H1 (cell line): ENCODE data around the gene SCGB1D2. TPM values are rescaled to one million over a fixed set of nuclear protein-coding genes. Genes with fewer than 3 reads are reported as not detected.
"Not testable (repeated sequence)": the region's sequence is repeated elsewhere in the genome, so short reads cannot be mapped to it uniquely, and the experiment has no call there.

Source experiments
- CTCF ChIA-PET: fragments of 300-600 bp; sonication (Branson Sonifier 250); formaldehyde crosslinking; loops from one replicate; lab custom pipeline; 2021; ENCODE audit not compliant: partially characterized antibody; lab: Charles Lee
- POLR2A ChIA-PET: fragments of 300-600 bp; sonication (Branson Sonifier 250); formaldehyde crosslinking; loops from one replicate; lab custom pipeline; 2021; ENCODE audit warnings: inconsistent platforms; ENCODE audit not compliant: partially characterized antibody; lab: Charles Lee
- DNase-seq, 2 experiments: peaks; one replicate each; pipeline versions ENCODE4 v3.0.0 to v3.0.0-alpha.2; 2010 to 2022; ENCODE audit warnings: low spot score in 2 of 2, low read depth in 1 of 2, mixed read lengths in 1 of 2
- FAIRE-seq: peaks from 2 replicates; lab custom pipeline; 2011; peaks lifted over from hg19 to GRCh38; lab: Jason Lieb, UNC
- H2AFZ ChIP-seq: 2 replicates; pipeline ENCODE4 v1.8.1; 2012; ENCODE audit warnings: low read length, inconsistent platforms
- H2AK5ac ChIP-seq: 2 replicates; pipeline ENCODE4 v1.6.1; 2013; ENCODE audit warnings: low read depth, low read length
- H2BK120ac ChIP-seq: replicated peaks from 2 replicates; pipeline ENCODE3; 2013; ENCODE audit warnings: low read depth, low read length, inconsistent platforms
- H2BK12ac ChIP-seq: 2 replicates; pipeline ENCODE4 v1.6.1; 2013; ENCODE audit warnings: low read depth, low read length
- H2BK15ac ChIP-seq: 2 replicates; pipeline ENCODE4 v1.6.1; 2013; ENCODE audit warnings: low read length
- H2BK20ac ChIP-seq: 2 replicates; pipeline ENCODE4 v1.6.1; 2013; ENCODE audit warnings: low read length
- H2BK5ac ChIP-seq: 2 replicates; pipeline ENCODE4 v1.6.1; 2013; ENCODE audit warnings: low read depth, low read length
- H3K14ac ChIP-seq: 2 replicates; pipeline ENCODE4 v1.6.1; 2013; ENCODE audit warnings: inconsistent platforms; ENCODE audit not compliant: insufficient read length
- H3K18ac ChIP-seq: 2 replicates; pipeline ENCODE4 v1.6.1; 2013; ENCODE audit warnings: low read length; ENCODE audit errors: extremely low read depth
- H3K23ac ChIP-seq: 2 replicates; pipeline ENCODE4 v1.6.1; 2013; ENCODE audit warnings: inconsistent platforms; ENCODE audit not compliant: insufficient read length
- H3K23me2 ChIP-seq: 2 replicates; pipeline ENCODE4 v1.6.1; 2013; ENCODE audit warnings: low read depth, low read length
- H3K27ac ChIP-seq: 2 replicates; pipeline ENCODE4 v1.6.1; 2011; ENCODE audit warnings: low read depth, low read length, inconsistent platforms
- H3K27me3 ChIP-seq, 4 experiments: replicated peaks in 1 of 4; 1 replicate in 1 of 4; 2 replicates in 3 of 4; pipeline versions ENCODE4 v1.6.1 to v1.8.1; 2011 to 2013; ENCODE audit warnings: low read length in 3 of 4, mild to moderate bottlenecking in 3 of 4, inconsistent platforms in 2 of 4, mixed read lengths in 2 of 4, moderate library complexity in 1 of 4; ENCODE audit not compliant: control insufficient read depth in 3 of 4, insufficient read depth in 3 of 4; ENCODE audit errors: extremely low read depth in 1 of 4
- H3K36me3 ChIP-seq, 4 experiments: 2 replicates each; pipeline versions ENCODE4 v1.6.1 to v1.8.1; 2011 to 2013; ENCODE audit warnings: mild to moderate bottlenecking in 4 of 4, low read length in 3 of 4, moderate library complexity in 2 of 4, control low read depth in 1 of 4, inconsistent platforms in 1 of 4; ENCODE audit not compliant: insufficient read depth in 4 of 4, control insufficient read depth in 2 of 4
- H3K4ac ChIP-seq: replicated peaks from 2 replicates; pipeline ENCODE3; 2013; ENCODE audit warnings: low read length, low read depth, mixed read lengths, inconsistent platforms; ENCODE audit not compliant: insufficient read length
- H3K4me1 ChIP-seq, 4 experiments: replicated peaks in 1 of 4; 1 replicate in 1 of 4; 2 replicates in 3 of 4; pipeline versions ENCODE4 v1.6.1 to v1.8.1; 2011 to 2013; ENCODE audit warnings: low read length in 3 of 4, inconsistent platforms in 2 of 4, mixed read lengths in 1 of 4; ENCODE audit not compliant: insufficient read depth in 4 of 4, control insufficient read depth in 3 of 4
- H3K4me2 ChIP-seq, 2 experiments: 2 replicates each; pipeline versions ENCODE4 v1.6.1 to v1.8.1; 2011 to 2013; ENCODE audit warnings: low read depth in 2 of 2, low read length in 2 of 2, control low read depth in 1 of 2, inconsistent platforms in 1 of 2, mild to moderate bottlenecking in 1 of 2; ENCODE audit not compliant: insufficient read depth in 1 of 2
- H3K4me3 ChIP-seq, 4 experiments: fragments of 200-600, 300-600 bp in 1 of 4; sonication (generic), shearing (Covaris generic), sonication (Bioruptor Twin) in 1 of 4; 2 replicates each; pipeline versions ENCODE4 v1.5.1 to v1.8.1; 2011 to 2016; ENCODE audit warnings: low read length in 4 of 4, low read depth in 3 of 4, control low read depth in 2 of 4, inconsistent platforms in 2 of 4, mild to moderate bottlenecking in 2 of 4, mixed read lengths in 1 of 4, moderate library complexity in 1 of 4; ENCODE audit not compliant: insufficient read depth in 2 of 4; ENCODE audit errors: extremely low read depth in 1 of 4
- H3K56ac ChIP-seq: replicated peaks from 2 replicates; pipeline ENCODE3; 2013; ENCODE audit warnings: low read depth, mild to moderate bottlenecking, mixed read lengths, low read length, inconsistent platforms; ENCODE audit not compliant: insufficient read length
- H3K79me1 ChIP-seq: 2 replicates; pipeline ENCODE4 v1.6.1; 2013; ENCODE audit warnings: low read depth, low read length, control low read depth
- H3K79me2 ChIP-seq, 2 experiments: 2 replicates each; pipeline versions ENCODE4 v1.6.1 to v1.8.1; 2012 to 2013; ENCODE audit warnings: low read length in 2 of 2, mild to moderate bottlenecking in 2 of 2, inconsistent platforms in 1 of 2; ENCODE audit not compliant: insufficient read depth in 2 of 2, control insufficient read depth in 1 of 2
- H3K9ac ChIP-seq, 4 experiments: replicated peaks in 1 of 4; 1 replicate in 1 of 4; 2 replicates in 3 of 4; pipeline versions ENCODE4 v1.6.1 to v1.8.1; 2011 to 2013; ENCODE audit warnings: low read depth in 3 of 4, low read length in 3 of 4, control low read depth in 2 of 4, mild to moderate bottlenecking in 2 of 4, moderate library complexity in 2 of 4, inconsistent platforms in 1 of 4; ENCODE audit errors: extremely low read depth in 1 of 4
- H3K9me3 ChIP-seq, 2 experiments: 2 replicates each; pipeline versions ENCODE4 v1.6.1 to v1.8.1; 2012 to 2013; ENCODE audit warnings: mild to moderate bottlenecking in 2 of 2, moderate library complexity in 2 of 2, control low read depth in 1 of 2, inconsistent platforms in 1 of 2, low read depth in 1 of 2, low read length in 1 of 2, mixed read lengths in 1 of 2; ENCODE audit not compliant: insufficient read depth in 2 of 2
- H4K20me1 ChIP-seq, 2 experiments: replicated peaks in 1 of 2; 2 replicates each; pipeline versions ENCODE3 to v1.8.1; 2011 to 2013; ENCODE audit warnings: inconsistent platforms in 2 of 2, low read length in 2 of 2, mild to moderate bottlenecking in 1 of 2; ENCODE audit not compliant: insufficient read depth in 2 of 2, control insufficient read depth in 1 of 2
- H4K5ac ChIP-seq: 2 replicates; pipeline ENCODE4 v1.6.1; 2013; ENCODE audit warnings: low read length, low read depth, mixed read lengths, inconsistent platforms; ENCODE audit not compliant: insufficient read length
- H4K8ac ChIP-seq: 2 replicates; pipeline ENCODE4 v1.8.0; 2013; ENCODE audit warnings: mild to moderate bottlenecking, moderate library complexity, low read length, inconsistent platforms; ENCODE audit not compliant: insufficient read depth; ENCODE audit errors: extremely low read depth
- H4K91ac ChIP-seq: replicated peaks from 2 replicates; pipeline ENCODE3; 2013; ENCODE audit warnings: low read length, mixed read lengths, inconsistent platforms; ENCODE audit not compliant: insufficient read length
- WGBS, 2 experiments: shearing (Covaris generic) in 1 of 2; methylation state at CpG; one replicate each; pipeline versions ENCODE4 v1.1.6 to v1.1.7; 2013 to 2015; ENCODE audit warnings: low lambda C conversion rate in 2 of 2, mixed read lengths in 2 of 2, inconsistent platforms in 1 of 2, low coverage in 1 of 2, missing lambda C conversion rate in 1 of 2; ENCODE audit not compliant: insufficient replicate concordance in 2 of 2, insufficient coverage in 1 of 2, insufficient read length in 1 of 2; ENCODE audit errors: extremely low coverage in 1 of 2, missing lambda C conversion rate in 1 of 2; 5-methylcytosine and 5-hydroxymethylcytosine counted together
- polyA plus RNA-seq, 7 experiments: library from polyadenylated mRNA; depleted of rRNA in 3 of 7; stranded (reverse) in 5 of 7; unstranded in 2 of 7; fragments of >200 nt in 5 of 7; fragments of 200-250 nt in 2 of 7; gene quantifications; 1 replicate in 5 of 7; 2 replicates in 1 of 7; 4 replicates in 1 of 7; pipeline versions ENCODE4 v1.2.1 to v1.2.3, GENCODE V29; 2011 to 2013; ENCODE audit warnings: missing spikeins in 2 of 7, mixed read lengths in 2 of 7
- total RNA-seq: library from RNA; stranded (reverse); fragmentation: NEBNext Ultra II Directional; extraction: Animal tissue kit (Norgen Biotek cat#: 25700); gene quantifications from 2 replicates; pipeline ENCODE4 v1.2.1, GENCODE V29; 2021

Gene SCGB1D2
- total and polyA plus RNA-seq, 2 of the 8 experiments (the other 6 are each of a cell fraction or from before 2014, with no cell fraction given) = not detected

- WGBS, 2 experiments = 93% methylated on average over 12 of the region's 12 CpGs; no CpG with 5 or more reads in 1 of the 2 experiments
- H4K8ac ChIP-seq, H3K9me3 ChIP-seq, FAIRE-seq, H3K4me1 ChIP-seq, H3K4me3 ChIP-seq, H3K14ac ChIP-seq, H2BK5ac ChIP-seq, H3K36me3 ChIP-seq, H3K27me3 ChIP-seq, H4K91ac ChIP-seq, DNase-seq, H3K23me2 ChIP-seq, H3K9ac ChIP-seq, H3K79me2 ChIP-seq, H3K23ac ChIP-seq, H2AK5ac ChIP-seq, H2BK120ac ChIP-seq, H2BK12ac ChIP-seq, H3K56ac ChIP-seq, H3K79me1 ChIP-seq, H3K18ac ChIP-seq, H4K5ac ChIP-seq, H2AFZ ChIP-seq, H4K20me1 ChIP-seq, POLR2A ChIA-PET, H3K4me2 ChIP-seq, H2BK20ac ChIP-seq, H2BK15ac ChIP-seq, H3K27ac ChIP-seq, H3K4ac ChIP-seq: not testable (repeated sequence)
- CTCF ChIA-PET = interaction anchor here (0.8 to 4.1 kb wide), 12 partner anchors 11 to 132 kb away, joined by 3 to 35 read pairs (median 4); partner anchors contain the start of gene SCGB1D1
These were observed 35.6 kb upstream of the SCGB1D2 start for GRCh38 chr11:62206276-62207066.
